Ecto neural progenitor cell (in vitro differentiated cells): Measurements from ENCODE around the gene DLK2.
A peak's percentile ranks its signal among the peaks of the same experiment; 100 is the strongest.

Experiments
- DNase-seq: peaks from one replicate; pipeline ENCODE4 v3.0.0-alpha.2; 2018; ENCODE audit warnings: low spot score

DLK2 gene

GRCh38 chr6:43453831-43454230 lies 1.5 kb downstream of the DLK2 start:
- no peak for DNase-seq

GRCh38 chr6:43452896-43453295 lies 2.5 kb downstream of the DLK2 start:
- no peak for DNase-seq

GRCh38 chr6:43451939-43452338 lies 3.4 kb downstream of the DLK2 start:
- DNase-seq, result no peak

- no peak for DNase-seq
Measured at GRCh38 chr6:43451348-43451747, 4.0 kb downstream of the DLK2 start.

- DNase-seq, result no peak
Measured at GRCh38 chr6:43450699-43451131, 4.6 kb downstream of the DLK2 start.

GRCh38 chr6:43448916-43449315 lies 6.4 kb downstream of the DLK2 start:
- no peak for DNase-seq

GRCh38 chr6:43447604-43448003 lies 7.7 kb downstream of the DLK2 start:
- no peak for DNase-seq

GRCh38 chr6:43445576-43445975 lies 9.8 kb downstream of the DLK2 start:
- no peak for DNase-seq

- no peak for DNase-seq
Measured at GRCh38 chr6:43444582-43444981, 10.8 kb downstream of the DLK2 start.

- no peak for DNase-seq
Measured at GRCh38 chr6:43444036-43444435, 11.3 kb downstream of the DLK2 start.

GRCh38 chr6:43442935-43443334 lies 12.4 kb downstream of the DLK2 start:
- DNase-seq, result no peak

GRCh38 chr6:43437700-43438099 lies 17.6 kb downstream of the DLK2 start:
- no peak for DNase-seq

GRCh38 chr6:43436577-43437282 lies 18.6 kb downstream of the DLK2 start:
- no peak for DNase-seq

- no peak for DNase-seq
Measured at GRCh38 chr6:43435682-43436437, 19.5 kb downstream of the DLK2 start.

- no peak for DNase-seq
Measured at GRCh38 chr6:43434943-43435342, 20.4 kb downstream of the DLK2 start.

- DNase-seq, result no peak
Measured at GRCh38 chr6:43434001-43434840, 21.1 kb downstream of the DLK2 start.

GRCh38 chr6:43433148-43433547 lies 22.2 kb downstream of the DLK2 start:
- DNase-seq, result no peak

GRCh38 chr6:43432009-43432945 lies 23.1 kb downstream of the DLK2 start:
- no peak for DNase-seq

- DNase-seq, result no peak
Measured at GRCh38 chr6:43428874-43429273, 26.5 kb downstream of the DLK2 start.

GRCh38 chr6:43428112-43428570 lies 27.2 kb downstream of the DLK2 start:
- DNase-seq, result no peak

- peak; percentile 93 for DNase-seq
Measured at GRCh38 chr6:43427406-43428111, 27.8 kb downstream of the DLK2 start, which contains the start of gene ABCC10. ABCC10 (plus strand) TSS chr6:43427541; CDS start chr6:43427979, 438 bp downstream.
